GM12878 (cell line): ENCODE results near the gene RASGRF2. TPM values are rescaled to one million over a fixed set of nuclear protein-coding genes. Genes with fewer than 3 reads are reported as not detected.

ENCODE experiments used
- ATAC-seq: fragments of 200-7000 bp; cut with Tn5 transposase; 3 replicates; pipeline ENCODE4 v1.9.1; 2020; ENCODE audit warnings: mild to moderate bottlenecking, moderate library complexity
- BruUV-seq: library from RNA; stranded (reverse); fragments of 400-500 nt; replicated peaks from 2 replicates; lab custom pipeline; 2021; lab: Mats Ljungman, UMichigan
- CTCF ChIA-PET: fragments of 300-600 bp; sonication (Branson Sonifier 250); formaldehyde crosslinking; extraction: SDS; loops from one replicate; lab custom pipeline; 2021; ENCODE audit warnings: inconsistent platforms; lab: Yijun Ruan, JAX
- POLR2A ChIA-PET: fragments of 350-600 bp; formaldehyde crosslinking; extraction: SDS; loops from one replicate; lab custom pipeline; 2021; ENCODE audit warnings: inconsistent platforms; lab: Charles Lee
- RAD21 ChIA-PET: fragments of 300-600 bp; sonication (Branson Sonifier 250); formaldehyde crosslinking; loops from one replicate; lab custom pipeline; 2023; ENCODE audit warnings: antibody characterized with exemption; ENCODE audit not compliant: unreplicated experiment; lab: Charles Lee
- SMC1A ChIA-PET: fragments of 300-600 bp; sonication (Branson Sonifier 250); formaldehyde crosslinking; loops from one replicate; lab custom pipeline; 2023; ENCODE audit not compliant: unreplicated experiment, uncharacterized antibody; lab: Charles Lee
- DNase-seq: peaks from one replicate; pipeline ENCODE4 v3.0.0-alpha.2; 2011; ENCODE audit warnings: low read depth, low spot score
- FAIRE-seq: peaks from 3 replicates; lab custom pipeline; 2011; peaks lifted over from hg19 to GRCh38; lab: Jason Lieb, UNC
- H2AFZ ChIP-seq: 2 replicates; pipeline ENCODE4 v1.6.0; 2011; ENCODE audit warnings: low read depth, low read length, control low read depth; ENCODE audit not compliant: control insufficient read depth
- H3K27ac ChIP-seq: 2 replicates; pipeline ENCODE4 v1.5.1; 2011; ENCODE audit warnings: control low read depth; ENCODE audit not compliant: control insufficient read depth, insufficient read depth
- H3K27me3 ChIP-seq, 2 experiments: replicated peaks in 1 of 2; 2 replicates each; pipeline versions ENCODE4 v1.6.0 to v1.6.1; 2011; ENCODE audit warnings: low read length in 1 of 2; ENCODE audit not compliant: control insufficient read depth in 2 of 2, insufficient read depth in 2 of 2
- H3K36me3 ChIP-seq, 2 experiments: 2 replicates each; pipeline ENCODE4 v1.5.1; 2011; ENCODE audit warnings: low read length in 1 of 2; ENCODE audit not compliant: control insufficient read depth in 2 of 2, insufficient read depth in 2 of 2
- H3K4me1 ChIP-seq: 2 replicates; pipeline ENCODE4 v1.6.1; 2011; ENCODE audit warnings: mild to moderate bottlenecking, low read length, moderate library complexity, mixed read lengths; ENCODE audit not compliant: control insufficient read depth, insufficient read depth
- H3K4me2 ChIP-seq: 2 replicates; pipeline ENCODE4 v1.6.0; 2011; ENCODE audit warnings: control low read depth; ENCODE audit not compliant: control insufficient read depth, insufficient read depth
- H3K4me3 ChIP-seq: fragments of 200-600 bp; sonication (generic); 2 replicates; pipeline ENCODE4 v1.5.1; 2016
- H3K79me2 ChIP-seq: 2 replicates; pipeline ENCODE4 v1.6.0; 2011; ENCODE audit warnings: low read length; ENCODE audit not compliant: control insufficient read depth, insufficient read depth
- H3K9ac ChIP-seq: 2 replicates; pipeline ENCODE4 v1.8.0; 2011; ENCODE audit warnings: low read length, control low read depth, mixed read lengths; ENCODE audit not compliant: control insufficient read depth, insufficient read depth
- H3K9me3 ChIP-seq: replicated peaks from 3 replicates; pipeline ENCODE4 v1.5.1; 2011; ENCODE audit warnings: mild to moderate bottlenecking, low read length; ENCODE audit not compliant: control insufficient read depth, insufficient read depth
- H4K20me1 ChIP-seq: 2 replicates; pipeline ENCODE4 v1.6.0; 2011; ENCODE audit not compliant: control insufficient read depth, insufficient read depth
- BHLHE40 ChIP-seq, 2 experiments: fragments of 450-650 bp in 1 of 2; IDR thresholded peaks; 2 replicates each; pipeline ENCODE4 v1.6.1; 2011 to 2017; ENCODE audit warnings: low read depth in 2 of 2, borderline replicate concordance in 1 of 2, improper control_type of control experiment in 1 of 2, low read length in 1 of 2, mild to moderate bottlenecking in 1 of 2
- CBX3 ChIP-seq: fragments of 200-600 bp; sonication (generic); IDR thresholded peaks from 2 replicates; pipeline ENCODE4 v1.6.1; 2016; ENCODE audit warnings: low read depth, borderline replicate concordance
- CEBPB ChIP-seq, 2 experiments: fragments of 150-350 bp in 1 of 2; IDR thresholded peaks; 2 replicates each; pipeline ENCODE4 v1.6.1; 2012 to 2014; ENCODE audit warnings: low read depth in 2 of 2, low read length in 2 of 2, borderline replicate concordance in 1 of 2, inconsistent platforms in 1 of 2
- KDM1A ChIP-seq: fragments of 200-600 bp; sonication (generic); IDR thresholded peaks from 2 replicates; pipeline ENCODE4 v1.6.1; 2016; ENCODE audit warnings: borderline replicate concordance
- NFXL1 ChIP-seq: fragments of 450-650 bp; IDR thresholded peaks from 2 replicates; pipeline ENCODE4 v1.6.1; 2017; ENCODE audit warnings: antibody characterized with exemption, mild to moderate bottlenecking, borderline replicate concordance
- POLR2AphosphoS5 ChIP-seq: IDR thresholded peaks from 2 replicates; pipeline ENCODE4 v1.6.1; 2011; ENCODE audit warnings: mild to moderate bottlenecking, low read length, inconsistent platforms
- SMAD5 ChIP-seq: IDR thresholded peaks from 2 replicates; pipeline ENCODE4 v1.6.1; 2016; ENCODE audit warnings: antibody characterized with exemption, low read depth
- ZBED1 ChIP-seq: IDR thresholded peaks from 2 replicates; pipeline ENCODE4 v1.6.1; 2016; ENCODE audit warnings: borderline replicate concordance
- WGBS: methylation state at CpG from one replicate; pipeline ENCODE4 v1.1.6; 2016; ENCODE audit warnings: low lambda C conversion rate; ENCODE audit not compliant: insufficient replicate concordance, insufficient coverage; ENCODE audit errors: missing lambda C conversion rate; 5-methylcytosine and 5-hydroxymethylcytosine counted together
- in situ Hi-C: fragments of 300-500 bp; cut with MboI; formaldehyde crosslinking; loops from 9 replicates; pipeline ENCODE4 v1.14.3; 2018; ENCODE audit warnings: mixed read lengths
- intact Hi-C: fragments of 100-400 bp; cut with micrococcal nuclease; formaldehyde crosslinking; loops from one replicate; pipeline ENCODE4 v1.14.2; 2022; ENCODE audit not compliant: unreplicated experiment
- polyA plus RNA-seq, 11 experiments: library from polyadenylated mRNA; depleted of rRNA in 4 of 11; unstranded in 6 of 11; stranded (reverse) in 5 of 11; fragments of >200 nt; fragmentation: Nextera tagmentation in 4 of 11; fragmentation: Illumina TruSeq in 1 of 11; extraction: Ambion mirVana in 4 of 11; extraction: Trizol in 1 of 11; gene quantifications; 1 replicate in 1 of 11; 2 replicates in 10 of 11; pipeline versions ENCODE4 v1.2.1 to v1.2.3, GENCODE V29; 2011 to 2016; ENCODE audit warnings: inconsistent platforms in 2 of 11, missing spikeins in 2 of 11, low read depth in 1 of 11
- total RNA-seq, 4 experiments: library from RNA; depleted of rRNA in 3 of 4; stranded (reverse); fragments of >200 nt in 3 of 4; fragmentation: Illumina TruSeq in 1 of 4; extraction: Trizol in 1 of 4; gene quantifications; 2 replicates each; pipeline versions ENCODE4 v1.2.1 to v1.2.3, GENCODE V29; 2013 to 2021
- TF ChIP-seq, protein P1 (sequence below): IDR thresholded peaks from 2 replicates; pipeline ENCODE4 v1.6.1; 2012; ENCODE audit warnings: low read depth, low read length, improper control_type of control experiment
- TF ChIP-seq, protein P2 (sequence below): fragments of 450-650 bp; formaldehyde crosslinking; IDR thresholded peaks from 2 replicates; pipeline ENCODE4 v1.4.0; 2022; ENCODE audit warnings: mild to moderate bottlenecking, moderate library complexity
- TF ChIP-seq, protein P3 (sequence below): fragments of 450-650 bp; IDR thresholded peaks from 2 replicates; pipeline ENCODE4 v1.6.1; 2014; ENCODE audit warnings: mild to moderate bottlenecking
- TF ChIP-seq, protein P4 (sequence below): fragments of 450-650 bp; IDR thresholded peaks from 2 replicates; pipeline ENCODE4 v1.6.1; 2018; ENCODE audit warnings: mild to moderate bottlenecking, low read depth, moderate library complexity; ENCODE audit not compliant: partially characterized antibody
- TF ChIP-seq, protein P5 (sequence below): fragments of 450-650 bp; IDR thresholded peaks from 2 replicates; pipeline ENCODE4 v1.6.1; 2017; ENCODE audit warnings: antibody characterized with exemption, mild to moderate bottlenecking, moderate library complexity

RASGRF2 gene
- total and polyA plus RNA-seq, 10 of the 15 experiments (the other 5 are each of a cell fraction or from before 2014, with no cell fraction given): 0.05 to 0.24 (median 0.07) TPM

DNA sequence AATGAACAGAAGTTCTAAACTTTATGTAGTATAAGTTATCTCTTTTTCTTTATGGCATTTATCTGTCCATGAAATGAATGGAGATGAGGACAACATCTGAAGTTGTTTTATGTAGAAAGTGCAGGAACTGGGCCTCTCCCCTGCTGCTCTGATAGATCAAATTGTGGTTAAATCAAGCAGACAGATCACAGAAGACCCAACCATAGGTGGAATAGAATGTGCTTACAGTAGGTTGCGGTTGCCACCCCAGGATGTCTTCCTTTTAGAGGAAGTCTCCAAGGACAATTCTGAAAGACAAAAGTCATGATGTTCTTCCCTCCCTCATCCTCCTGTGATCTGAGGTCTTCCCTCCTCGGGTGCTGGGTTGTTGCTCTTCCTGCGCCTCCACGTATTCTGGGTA lies 12.9 kb downstream of the RASGRF2 start:
- no peaks in the 10 kb centered on the region for H3K4me1 ChIP-seq
- no peak for DNase-seq
- SMC1A ChIA-PET: no interaction called here
- H3K4me2 ChIP-seq: no peak overlapping the region
- WGBS: 45% methylated on average over 4 of the region's 4 CpGs
- H3K4me3 ChIP-seq: no peak overlapping the region
- no peak overlapping the region for H3K27ac ChIP-seq
- RAD21 ChIA-PET: no interaction called here
- H3K9me3 ChIP-seq: no peaks in the 10 kb centered on the region
- H3K27me3 ChIP-seq: no peaks in the 10 kb centered on the region; a peak in 1 of 4 replicates
- in situ Hi-C loops: no loop called here
- no peaks in the 10 kb centered on the region for H3K36me3 ChIP-seq
- ATAC-seq: no peak
- no peaks in the 10 kb centered on the region for H4K20me1 ChIP-seq
- CTCF ChIA-PET: no interaction called here
- H3K9ac ChIP-seq: no peak overlapping the region
- H2AFZ ChIP-seq: no peak overlapping the region
- no peak for FAIRE-seq
- no peaks in the 10 kb centered on the region for H3K79me2 ChIP-seq
- BruUV-seq: no TSS peak
- intact Hi-C loops: no loop called here
- POLR2A ChIA-PET: no interaction called here
- TF ChIP-seq, protein P1, sequence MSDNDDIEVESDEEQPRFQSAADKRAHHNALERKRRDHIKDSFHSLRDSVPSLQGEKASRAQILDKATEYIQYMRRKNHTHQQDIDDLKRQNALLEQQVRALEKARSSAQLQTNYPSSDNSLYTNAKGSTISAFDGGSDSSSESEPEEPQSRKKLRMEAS: no peak
- TF ChIP-seq SMAD5: no peak
- TF ChIP-seq, protein P2, sequence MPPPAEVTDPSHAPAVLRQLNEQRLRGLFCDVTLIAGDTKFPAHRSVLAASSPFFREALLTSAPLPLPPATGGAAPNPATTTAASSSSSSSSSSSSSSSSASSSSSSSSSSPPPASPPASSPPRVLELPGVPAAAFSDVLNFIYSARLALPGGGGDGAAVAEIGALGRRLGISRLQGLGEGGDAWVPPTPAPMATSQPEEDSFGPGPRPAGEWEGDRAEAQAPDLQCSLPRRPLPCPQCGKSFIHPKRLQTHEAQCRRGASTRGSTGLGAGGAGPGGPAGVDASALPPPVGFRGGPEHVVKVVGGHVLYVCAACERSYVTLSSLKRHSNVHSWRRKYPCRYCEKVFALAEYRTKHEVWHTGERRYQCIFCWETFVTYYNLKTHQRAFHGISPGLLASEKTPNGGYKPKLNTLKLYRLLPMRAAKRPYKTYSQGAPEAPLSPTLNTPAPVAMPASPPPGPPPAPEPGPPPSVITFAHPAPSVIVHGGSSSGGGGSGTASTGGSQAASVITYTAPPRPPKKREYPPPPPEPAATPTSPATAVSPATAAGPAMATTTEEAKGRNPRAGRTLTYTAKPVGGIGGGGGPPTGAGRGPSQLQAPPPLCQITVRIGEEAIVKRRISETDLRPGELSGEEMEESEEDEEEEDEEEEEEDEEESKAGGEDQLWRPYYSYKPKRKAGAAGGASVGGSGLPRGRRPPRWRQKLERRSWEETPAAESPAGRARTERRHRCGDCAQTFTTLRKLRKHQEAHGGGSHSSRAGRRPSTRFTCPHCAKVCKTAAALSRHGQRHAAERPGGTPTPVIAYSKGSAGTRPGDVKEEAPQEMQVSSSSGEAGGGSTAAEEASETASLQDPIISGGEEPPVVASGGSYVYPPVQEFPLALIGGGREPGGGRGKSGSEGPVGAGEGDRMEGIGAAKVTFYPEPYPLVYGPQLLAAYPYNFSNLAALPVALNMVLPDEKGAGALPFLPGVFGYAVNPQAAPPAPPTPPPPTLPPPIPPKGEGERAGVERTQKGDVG (CRISPR knock-in tag): no peak
- no peak for TF ChIP-seq POLR2AphosphoS5
- TF ChIP-seq, protein P3, sequence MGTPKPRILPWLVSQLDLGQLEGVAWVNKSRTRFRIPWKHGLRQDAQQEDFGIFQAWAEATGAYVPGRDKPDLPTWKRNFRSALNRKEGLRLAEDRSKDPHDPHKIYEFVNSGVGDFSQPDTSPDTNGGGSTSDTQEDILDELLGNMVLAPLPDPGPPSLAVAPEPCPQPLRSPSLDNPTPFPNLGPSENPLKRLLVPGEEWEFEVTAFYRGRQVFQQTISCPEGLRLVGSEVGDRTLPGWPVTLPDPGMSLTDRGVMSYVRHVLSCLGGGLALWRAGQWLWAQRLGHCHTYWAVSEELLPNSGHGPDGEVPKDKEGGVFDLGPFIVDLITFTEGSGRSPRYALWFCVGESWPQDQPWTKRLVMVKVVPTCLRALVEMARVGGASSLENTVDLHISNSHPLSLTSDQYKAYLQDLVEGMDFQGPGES: no peak
- no peak for TF ChIP-seq ZBED1
- TF ChIP-seq, protein P4, sequence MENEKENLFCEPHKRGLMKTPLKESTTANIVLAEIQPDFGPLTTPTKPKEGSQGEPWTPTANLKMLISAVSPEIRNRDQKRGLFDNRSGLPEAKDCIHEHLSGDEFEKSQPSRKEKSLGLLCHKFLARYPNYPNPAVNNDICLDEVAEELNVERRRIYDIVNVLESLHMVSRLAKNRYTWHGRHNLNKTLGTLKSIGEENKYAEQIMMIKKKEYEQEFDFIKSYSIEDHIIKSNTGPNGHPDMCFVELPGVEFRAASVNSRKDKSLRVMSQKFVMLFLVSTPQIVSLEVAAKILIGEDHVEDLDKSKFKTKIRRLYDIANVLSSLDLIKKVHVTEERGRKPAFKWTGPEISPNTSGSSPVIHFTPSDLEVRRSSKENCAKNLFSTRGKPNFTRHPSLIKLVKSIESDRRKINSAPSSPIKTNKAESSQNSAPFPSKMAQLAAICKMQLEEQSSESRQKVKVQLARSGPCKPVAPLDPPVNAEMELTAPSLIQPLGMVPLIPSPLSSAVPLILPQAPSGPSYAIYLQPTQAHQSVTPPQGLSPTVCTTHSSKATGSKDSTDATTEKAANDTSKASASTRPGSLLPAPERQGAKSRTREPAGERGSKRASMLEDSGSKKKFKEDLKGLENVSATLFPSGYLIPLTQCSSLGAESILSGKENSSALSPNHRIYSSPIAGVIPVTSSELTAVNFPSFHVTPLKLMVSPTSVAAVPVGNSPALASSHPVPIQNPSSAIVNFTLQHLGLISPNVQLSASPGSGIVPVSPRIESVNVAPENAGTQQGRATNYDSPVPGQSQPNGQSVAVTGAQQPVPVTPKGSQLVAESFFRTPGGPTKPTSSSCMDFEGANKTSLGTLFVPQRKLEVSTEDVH: no peak
- no peak for TF ChIP-seq NFXL1
- no peak for TF ChIP-seq KDM1A
- no peak for TF ChIP-seq CEBPB (IDR thresholded peaks at IDR 0.05; ENCODE audit: borderline replicate concordance in 1 of 2, low read depth in 2 of 2, low read length in 2 of 2)
- no peak for TF ChIP-seq BHLHE40 (IDR thresholded peaks at IDR 0.05; ENCODE audit: borderline replicate concordance in 1 of 2, low read depth in 2 of 2, low read length in 1 of 2)
- no peak for TF ChIP-seq CBX3
- TF ChIP-seq, protein P5, sequence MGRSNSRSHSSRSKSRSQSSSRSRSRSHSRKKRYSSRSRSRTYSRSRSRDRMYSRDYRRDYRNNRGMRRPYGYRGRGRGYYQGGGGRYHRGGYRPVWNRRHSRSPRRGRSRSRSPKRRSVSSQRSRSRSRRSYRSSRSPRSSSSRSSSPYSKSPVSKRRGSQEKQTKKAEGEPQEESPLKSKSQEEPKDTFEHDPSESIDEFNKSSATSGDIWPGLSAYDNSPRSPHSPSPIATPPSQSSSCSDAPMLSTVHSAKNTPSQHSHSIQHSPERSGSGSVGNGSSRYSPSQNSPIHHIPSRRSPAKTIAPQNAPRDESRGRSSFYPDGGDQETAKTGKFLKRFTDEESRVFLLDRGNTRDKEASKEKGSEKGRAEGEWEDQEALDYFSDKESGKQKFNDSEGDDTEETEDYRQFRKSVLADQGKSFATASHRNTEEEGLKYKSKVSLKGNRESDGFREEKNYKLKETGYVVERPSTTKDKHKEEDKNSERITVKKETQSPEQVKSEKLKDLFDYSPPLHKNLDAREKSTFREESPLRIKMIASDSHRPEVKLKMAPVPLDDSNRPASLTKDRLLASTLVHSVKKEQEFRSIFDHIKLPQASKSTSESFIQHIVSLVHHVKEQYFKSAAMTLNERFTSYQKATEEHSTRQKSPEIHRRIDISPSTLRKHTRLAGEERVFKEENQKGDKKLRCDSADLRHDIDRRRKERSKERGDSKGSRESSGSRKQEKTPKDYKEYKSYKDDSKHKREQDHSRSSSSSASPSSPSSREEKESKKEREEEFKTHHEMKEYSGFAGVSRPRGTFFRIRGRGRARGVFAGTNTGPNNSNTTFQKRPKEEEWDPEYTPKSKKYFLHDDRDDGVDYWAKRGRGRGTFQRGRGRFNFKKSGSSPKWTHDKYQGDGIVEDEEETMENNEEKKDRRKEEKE: no peak
